Measurements from ENCODE around the gene ADGRE1. TPM values are rescaled to one million over a fixed set of nuclear protein-coding genes. Genes with fewer than 3 reads are reported as not detected.

ADGRE1 gene
- total RNA-seq, 2 experiments from 2014 or later = 0.46 TPM; not detected in 1

- DNase-seq (ENCODE audit: low spot score) = no peak
- intact Hi-C loops (cut with micrococcal nuclease; ENCODE audit: unreplicated experiment) = no loop called here
- no peaks in the 10 kb centered on the region for H3K9me3 ChIP-seq (ENCODE audit: low read length)
- H3K79me2 ChIP-seq (ENCODE audit: insufficient read depth, low read depth, low read length) = no peaks in the 10 kb centered on the region
- H3K36me3 ChIP-seq (ENCODE audit: insufficient read depth, low read length) = no peaks in the 10 kb centered on the region
- H3K27ac ChIP-seq (ENCODE audit: low read depth, low read length, poor library complexity, severe bottlenecking) = no peak overlapping the region
- peaks cover 9% of the 10 kb centered on the region for H3K4me1 ChIP-seq (ENCODE audit: insufficient read depth, low read length, poor library complexity, severe bottlenecking)
- CTCF ChIA-PET (ENCODE audit: unreplicated experiment) = interaction anchor here (0.5 kb wide), 1 partner anchor 305 kb away, joined by 4 read pairs; no protein-coding TSS in a partner anchor
- TF ChIP-seq EZH2phosphoT487 (IDR thresholded peaks at IDR 0.05; ENCODE audit: borderline replicate concordance, low read depth, low read length) = no peak
- TF ChIP-seq, protein P1, sequence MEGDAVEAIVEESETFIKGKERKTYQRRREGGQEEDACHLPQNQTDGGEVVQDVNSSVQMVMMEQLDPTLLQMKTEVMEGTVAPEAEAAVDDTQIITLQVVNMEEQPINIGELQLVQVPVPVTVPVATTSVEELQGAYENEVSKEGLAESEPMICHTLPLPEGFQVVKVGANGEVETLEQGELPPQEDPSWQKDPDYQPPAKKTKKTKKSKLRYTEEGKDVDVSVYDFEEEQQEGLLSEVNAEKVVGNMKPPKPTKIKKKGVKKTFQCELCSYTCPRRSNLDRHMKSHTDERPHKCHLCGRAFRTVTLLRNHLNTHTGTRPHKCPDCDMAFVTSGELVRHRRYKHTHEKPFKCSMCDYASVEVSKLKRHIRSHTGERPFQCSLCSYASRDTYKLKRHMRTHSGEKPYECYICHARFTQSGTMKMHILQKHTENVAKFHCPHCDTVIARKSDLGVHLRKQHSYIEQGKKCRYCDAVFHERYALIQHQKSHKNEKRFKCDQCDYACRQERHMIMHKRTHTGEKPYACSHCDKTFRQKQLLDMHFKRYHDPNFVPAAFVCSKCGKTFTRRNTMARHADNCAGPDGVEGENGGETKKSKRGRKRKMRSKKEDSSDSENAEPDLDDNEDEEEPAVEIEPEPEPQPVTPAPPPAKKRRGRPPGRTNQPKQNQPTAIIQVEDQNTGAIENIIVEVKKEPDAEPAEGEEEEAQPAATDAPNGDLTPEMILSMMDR (conservative IDR thresholded peaks at IDR 0.05; ENCODE audit: low read length) = no peak
- no peaks in the 10 kb centered on the region for H3K9me2 ChIP-seq (ENCODE audit: insufficient read depth, low read length)
- no TSS peak for BruUV-seq (replicated peaks)
- no peak overlapping the region for H3K4me3 ChIP-seq (ENCODE audit: low read depth, low read length, poor library complexity, severe bottlenecking)
- no peak overlapping the region for H3K4me2 ChIP-seq (ENCODE audit: low read length)
- POLR2A ChIA-PET = interaction anchor here (0.8 kb wide), 2 partner anchors 9 to 16 kb away, joined by 3 to 4 read pairs; no protein-coding TSS in a partner anchor
- H2AFZ ChIP-seq (ENCODE audit: low read length) = no peak overlapping the region
- no peaks in the 10 kb centered on the region for H4K20me1 ChIP-seq (ENCODE audit: insufficient read depth, low read length)
Measured at GRCh38 chr19:6890938-6891337, 3.6 kb downstream of the ADGRE1 start.

- DNase-seq (ENCODE audit: low spot score) = peak; percentile 37
- Histone ChIP-seq H4K20me1 (ENCODE audit: insufficient read depth, low read length) (no peaks in the 10 kb centered on the region), H2AFZ (ENCODE audit: low read length) (peak overlapping the region; percentile 70), H3K4me2 (ENCODE audit: low read length) (no peak overlapping the region), H3K4me3 (ENCODE audit: low read depth, low read length, poor library complexity, severe bottlenecking) (no peak overlapping the region), H3K36me3 (ENCODE audit: insufficient read depth, low read length) (no peaks in the 10 kb centered on the region), H3K79me2 (ENCODE audit: insufficient read depth, low read depth, low read length) (no peaks in the 10 kb centered on the region), H3K4me1 (ENCODE audit: insufficient read depth, low read length, poor library complexity, severe bottlenecking) (peaks cover 9% of the 10 kb centered on the region), H3K27ac (ENCODE audit: low read depth, low read length, poor library complexity, severe bottlenecking) (no peak overlapping the region), H3K9me3 (ENCODE audit: low read length) (no peaks in the 10 kb centered on the region), H3K9me2 (ENCODE audit: insufficient read depth, low read length) (no peaks in the 10 kb centered on the region)
- BruUV-seq (replicated peaks) = no TSS peak
- no peak for TF ChIP-seq EZH2phosphoT487 (IDR thresholded peaks at IDR 0.05; ENCODE audit: borderline replicate concordance, low read depth, low read length)
- TF ChIP-seq, protein P1 (conservative IDR thresholded peaks at IDR 0.05; ENCODE audit: low read length) = no peak
- intact Hi-C loops (cut with micrococcal nuclease; ENCODE audit: unreplicated experiment) = no loop called here
- ChIA-PET CTCF (ENCODE audit: unreplicated experiment) (no interaction called here), POLR2A (no interaction called here)
Measured at GRCh38 chr19:6891761-6892385, 4.5 kb downstream of the ADGRE1 start.

DNA sequence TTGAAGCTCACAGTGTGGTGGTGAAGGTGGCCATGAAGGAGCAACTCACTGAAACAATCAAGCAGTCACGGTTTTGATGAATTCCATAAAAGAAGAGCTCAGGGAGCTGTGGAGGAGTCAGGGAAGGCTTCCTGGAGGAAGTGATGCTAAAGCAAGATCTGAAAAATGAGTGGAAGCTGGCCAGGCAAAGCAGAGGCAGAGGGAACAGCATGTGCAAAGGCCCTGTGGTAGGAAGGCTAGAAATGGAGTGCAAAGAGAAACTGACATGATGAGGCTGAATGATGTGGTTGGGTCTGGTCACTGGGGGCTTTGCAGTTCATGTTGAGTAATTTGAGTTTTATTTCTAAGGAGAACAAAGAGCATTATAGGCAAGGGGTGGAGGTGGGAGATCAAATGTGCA lies 6.9 kb downstream of the ADGRE1 start:
- H3K9me2 ChIP-seq (ENCODE audit: insufficient read depth, low read length) = no peaks in the 10 kb centered on the region
- H3K27ac ChIP-seq (ENCODE audit: low read depth, low read length, poor library complexity, severe bottlenecking) = no peak overlapping the region
- no peak overlapping the region for H3K4me2 ChIP-seq (ENCODE audit: low read length)
- no peaks in the 10 kb centered on the region for H3K36me3 ChIP-seq (ENCODE audit: insufficient read depth, low read length)
- no peak overlapping the region for H3K4me3 ChIP-seq (ENCODE audit: low read depth, low read length, poor library complexity, severe bottlenecking)
- peaks cover 9% of the 10 kb centered on the region for H3K4me1 ChIP-seq (ENCODE audit: insufficient read depth, low read length, poor library complexity, severe bottlenecking)
- H3K9me3 ChIP-seq (ENCODE audit: low read length) = no peaks in the 10 kb centered on the region
- TF ChIP-seq, protein P1 (conservative IDR thresholded peaks at IDR 0.05; ENCODE audit: low read length) = no peak
- no peak for TF ChIP-seq EZH2phosphoT487 (IDR thresholded peaks at IDR 0.05; ENCODE audit: borderline replicate concordance, low read depth, low read length)
- no peak overlapping the region for H2AFZ ChIP-seq (ENCODE audit: low read length)
- BruUV-seq (replicated peaks) = no TSS peak
- ChIA-PET POLR2A (no interaction called here), CTCF (ENCODE audit: unreplicated experiment) (no interaction called here)
- no peak for DNase-seq (ENCODE audit: low spot score)
- no peaks in the 10 kb centered on the region for H4K20me1 ChIP-seq (ENCODE audit: insufficient read depth, low read length)
- no peaks in the 10 kb centered on the region for H3K79me2 ChIP-seq (ENCODE audit: insufficient read depth, low read depth, low read length)
- intact Hi-C loops (cut with micrococcal nuclease; ENCODE audit: unreplicated experiment) = no loop called here

All from OCI-LY7 (cell line).